ENCODE results near the gene ASB2. TPM values are rescaled to one million over a fixed set of nuclear protein-coding genes. Genes with fewer than 3 reads are reported as not detected.

Gene ASB2
- total RNA-seq, 1 experiment from 2014 or later: 0.35 TPM

DNA sequence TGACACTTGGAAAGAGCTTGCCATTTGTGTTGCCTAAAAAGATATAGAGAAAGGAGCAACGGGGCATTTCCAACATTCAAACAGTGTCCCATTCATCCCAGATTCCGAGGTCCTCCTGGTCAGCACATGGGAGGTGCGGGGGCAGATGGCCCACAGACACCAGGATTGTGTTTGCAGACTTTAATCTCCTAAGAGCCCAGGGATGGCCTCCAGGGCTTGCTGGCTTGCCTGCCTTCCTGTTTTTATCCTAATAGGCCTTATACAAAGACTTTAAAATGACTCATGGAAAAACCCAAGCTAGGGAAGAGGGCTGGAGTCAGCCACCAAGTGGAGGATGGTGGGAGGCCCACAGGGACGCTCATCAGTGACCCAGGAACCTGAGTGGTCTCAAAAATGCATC is 70.7 kb downstream of the ASB2 start:
- Histone ChIP-seq H3K9ac (ENCODE audit: extremely low read depth, insufficient read length, low read length) (no peak overlapping the region), H3K79me1 (ENCODE audit: insufficient read depth, low read depth, low read length, poor library complexity, severe bottlenecking) (no peaks in the 10 kb centered on the region), H3K4me1 (ENCODE audit: insufficient read depth, low read length) (no peaks in the 10 kb centered on the region), H3K18ac (ENCODE audit: insufficient read length, low read depth, low read length) (no peak overlapping the region), H2AK5ac (ENCODE audit: insufficient read length, low read length) (no peak overlapping the region), H3K27me3 (ENCODE audit: insufficient read depth, low read length) (no peaks in the 10 kb centered on the region), H3K23ac (ENCODE audit: insufficient read length, low read depth, low read length) (no peak overlapping the region), H2BK15ac (ENCODE audit: low read depth, low read length) (no peak overlapping the region), H4K20me1 (ENCODE audit: control insufficient read depth, insufficient read depth, insufficient read length) (no peaks in the 10 kb centered on the region), H3K56ac (ENCODE audit: insufficient read length, low read depth, low read length) (no peak overlapping the region), H2BK5ac (ENCODE audit: insufficient read length, low read length) (no peak overlapping the region), H2BK12ac (ENCODE audit: insufficient read length, low read depth, low read length) (no peak overlapping the region), H4K5ac (ENCODE audit: insufficient read length, low read depth, low read length) (no peak overlapping the region), H3K27ac (ENCODE audit: insufficient read length, low read depth, low read length) (no peak overlapping the region), H3K14ac (ENCODE audit: insufficient read depth, low read length) (no peak overlapping the region), H4K91ac (ENCODE audit: insufficient read length, low read depth, low read length) (no peak overlapping the region), H3K23me2 (ENCODE audit: insufficient read length, low read depth, low read length, poor library complexity, severe bottlenecking) (no peaks in the 10 kb centered on the region), H3K79me2 (ENCODE audit: insufficient read depth, low read length) (no peaks in the 10 kb centered on the region), H4K8ac (replicated peaks; ENCODE audit: insufficient read length, low read depth, low read length) (no peak overlapping the region), H3K9me3 (ENCODE audit: control insufficient read depth, low read depth, low read length) (no peaks in the 10 kb centered on the region), H2BK120ac (ENCODE audit: low read depth, low read length, poor library complexity, severe bottlenecking) (no peak overlapping the region), H3K4ac (ENCODE audit: low read depth, low read length) (no peak overlapping the region), H3T11ph (ENCODE audit: low read length) (no peak overlapping the region), H3K4me2 (ENCODE audit: insufficient read depth, insufficient read length, low read length) (no peak overlapping the region), H2AFZ (ENCODE audit: low read length) (no peak overlapping the region), H2BK20ac (ENCODE audit: low read depth, low read length, poor library complexity, severe bottlenecking) (no peak overlapping the region)
- no peak overlapping the region for H3K4me3 Mint-ChIP-seq
- no peaks in the 10 kb centered on the region; a peak in 1 of 5 replicates for H3K9me3 Mint-ChIP-seq
- H3K36me3 Mint-ChIP-seq (ENCODE audit: insufficient read depth in 1 of 3, low read depth in 3 of 3): no peaks in the 10 kb centered on the region
- TF ChIP-seq, protein P1, sequence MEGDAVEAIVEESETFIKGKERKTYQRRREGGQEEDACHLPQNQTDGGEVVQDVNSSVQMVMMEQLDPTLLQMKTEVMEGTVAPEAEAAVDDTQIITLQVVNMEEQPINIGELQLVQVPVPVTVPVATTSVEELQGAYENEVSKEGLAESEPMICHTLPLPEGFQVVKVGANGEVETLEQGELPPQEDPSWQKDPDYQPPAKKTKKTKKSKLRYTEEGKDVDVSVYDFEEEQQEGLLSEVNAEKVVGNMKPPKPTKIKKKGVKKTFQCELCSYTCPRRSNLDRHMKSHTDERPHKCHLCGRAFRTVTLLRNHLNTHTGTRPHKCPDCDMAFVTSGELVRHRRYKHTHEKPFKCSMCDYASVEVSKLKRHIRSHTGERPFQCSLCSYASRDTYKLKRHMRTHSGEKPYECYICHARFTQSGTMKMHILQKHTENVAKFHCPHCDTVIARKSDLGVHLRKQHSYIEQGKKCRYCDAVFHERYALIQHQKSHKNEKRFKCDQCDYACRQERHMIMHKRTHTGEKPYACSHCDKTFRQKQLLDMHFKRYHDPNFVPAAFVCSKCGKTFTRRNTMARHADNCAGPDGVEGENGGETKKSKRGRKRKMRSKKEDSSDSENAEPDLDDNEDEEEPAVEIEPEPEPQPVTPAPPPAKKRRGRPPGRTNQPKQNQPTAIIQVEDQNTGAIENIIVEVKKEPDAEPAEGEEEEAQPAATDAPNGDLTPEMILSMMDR (conservative IDR thresholded peaks at IDR 0.05): no peak
- DNase-seq: no peak
- H3K27ac Mint-ChIP-seq: no peak overlapping the region
- WGBS (ENCODE audit: extremely low coverage, insufficient read length, low lambda C conversion rate): no CpG with 5 or more reads among the region's 4 CpGs
- H3K27me3 Mint-ChIP-seq (ENCODE audit: low read depth): no peaks in the 10 kb centered on the region; the same call in none of the 2 replicates
- H3K4me1 Mint-ChIP-seq: peaks cover 14 to 17% of the 10 kb centered on the region in 2 experiments
